ENCODE measurements around the gene NHLRC4. TPM values are rescaled to one million over a fixed set of nuclear protein-coding genes. Genes with fewer than 3 reads are reported as not detected.
A peak's percentile ranks its signal among the peaks of the same experiment; 100 is the strongest.

The NHLRC4 gene
- total RNA-seq, 4 donors from 2014 or later: 0.47 to 2.9 (median 0.87) TPM

- Histone ChIP-seq H3K27ac (peak overlapping the region in 3 of 4 donors; percentile 43 to 88 (median 51)), H3K4me3 (peak overlapping the region in 1 of 2 donors; percentile 41), H3K36me3 (peaks cover 0 to 10% of the 10 kb centered on the region in 2 donors), H3K9me3 (no peaks in the 10 kb centered on the region), H3K4me1 (peaks cover 0 to 64% (median 38%) of the 10 kb centered on the region in 3 donors), H3K27me3 (peaks cover 27% of the 10 kb centered on the region)
- no CpG with 5 or more reads among the region's 35 CpGs for WGBS, 2 donors (ENCODE audit: low coverage in 1 of 2)
- no peak for ATAC-seq
- TF ChIP-seq POLR2AphosphoS5 (IDR thresholded peaks at IDR 0.05) (no peak), EP300 (IDR thresholded peaks at IDR 0.05) (no peak)
Measured at GRCh38 chr16:567373-568256, 810 bp downstream of the NHLRC4 start.

- Histone ChIP-seq H3K27me3 (peaks cover 17% of the 10 kb centered on the region), H3K36me3 (peaks cover 0 to 17% of the 10 kb centered on the region in 2 donors), H3K9me3 (no peaks in the 10 kb centered on the region), H3K27ac (peak overlapping the region in 3 of 4 donors; percentile 78 to 88 (median 80)), H3K4me3 (peak overlapping the region in 1 of 2 donors; percentile 97), H3K4me1 (peaks cover 0 to 64% (median 38%) of the 10 kb centered on the region in 3 donors)
- no peak for ATAC-seq
- TF ChIP-seq CTCF (IDR thresholded peaks at IDR 0.05) (no peak), POLR2AphosphoS5 (IDR thresholded peaks at IDR 0.05) (no peak), EP300 (IDR thresholded peaks at IDR 0.05) (no peak), POLR2A (IDR thresholded peaks at IDR 0.05) (no peak)
- WGBS, 2 donors (ENCODE audit: low coverage in 1 of 2): no CpG with 5 or more reads among the region's 11 CpGs
Measured at GRCh38 chr16:568401-569258, 1.8 kb downstream of the NHLRC4 start.

DNA sequence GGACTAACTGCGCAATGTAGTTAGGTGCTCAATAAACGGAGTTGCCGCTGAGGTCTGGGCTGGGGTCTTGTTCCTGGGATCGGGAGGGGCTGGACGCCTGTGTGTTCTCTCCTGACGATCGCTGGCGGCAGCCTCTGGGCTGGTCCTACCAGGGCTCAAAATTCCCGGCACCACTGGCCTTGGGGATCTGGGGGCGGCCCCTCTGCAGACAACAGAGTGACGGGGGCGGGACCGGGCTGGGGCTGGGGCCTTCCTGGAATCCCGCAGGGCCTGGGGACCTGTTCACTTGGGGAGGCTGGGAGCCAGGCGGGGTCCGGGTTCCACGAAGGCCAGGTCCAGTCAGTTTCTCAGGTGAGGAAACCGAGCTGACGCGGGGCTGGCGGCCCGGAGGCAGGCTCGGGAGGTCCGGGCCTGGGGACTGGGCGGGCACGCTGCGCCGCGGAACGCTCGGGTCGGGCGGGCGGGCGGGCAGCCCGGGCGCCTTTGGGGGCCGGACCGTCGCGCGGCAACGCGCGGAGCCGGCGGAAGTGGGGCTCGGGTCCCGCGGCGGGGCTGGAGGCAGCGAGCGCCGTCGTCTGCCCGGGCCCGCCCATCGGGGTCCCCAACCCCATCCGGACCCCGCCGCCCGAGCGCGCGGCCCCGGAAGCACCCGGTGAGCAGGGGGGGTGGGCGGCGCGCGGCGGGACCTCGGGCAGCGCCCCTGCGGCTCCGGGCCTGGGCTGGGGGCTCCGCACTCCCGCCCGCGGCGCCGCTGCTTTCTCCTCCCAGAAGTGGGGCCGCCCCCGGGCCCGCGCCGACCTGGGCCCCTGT, 2.8 kb downstream of the NHLRC4 start, which contains the start of gene PIGQ:
TSS of gene PIGQ (plus strand) at position 524 of the 810 bp plus-strand sequence. CDS start 4,107 bp downstream, outside the sequence.
- WGBS, 2 donors (ENCODE audit: low coverage in 1 of 2): no CpG with 5 or more reads among the region's 87 CpGs

GRCh38 chr16:572865-573650, 6.3 kb downstream of the NHLRC4 start:
- Histone ChIP-seq H3K27me3 (no peaks in the 10 kb centered on the region), H3K27ac (no peak overlapping the region), H3K36me3 (peaks cover 0 to 44% of the 10 kb centered on the region in 2 donors), H3K4me1 (peaks cover 0 to 40% (median 14%) of the 10 kb centered on the region in 3 donors), H3K4me3 (no peak overlapping the region), H3K9me3 (no peaks in the 10 kb centered on the region)
- TF ChIP-seq POLR2A (IDR thresholded peaks at IDR 0.05): no peak
- TF ChIP-seq EP300 (IDR thresholded peaks at IDR 0.05): no peak
- ATAC-seq: no peak
- 70 to 72% methylated on average over 7 to 14 of the region's 27 CpGs for WGBS, 2 donors (ENCODE audit: low coverage in 1 of 2)

More for the DNA sequence above, 2.8 kb downstream of the NHLRC4 start, which contains the start of gene PIGQ:
- Histone ChIP-seq H3K4me1 (peaks cover 0 to 64% (median 38%) of the 10 kb centered on the region in 3 donors), H3K4me3 (peak within 1 kb of the TSS; percentile 75 to 97), H3K27ac (peak within 1 kb of the TSS; percentile 9 to 88 (median 79)), H3K27me3 (peaks cover 7% of the 10 kb centered on the region), H3K36me3 (peaks cover 0 to 27% of the 10 kb centered on the region in 2 donors), H3K9me3 (no peaks in the 10 kb centered on the region)
- ATAC-seq: peak; percentile 83
- TF ChIP-seq POLR2A (IDR thresholded peaks at IDR 0.05) (peak; percentile 33 to 44), EP300 (IDR thresholded peaks at IDR 0.05) (no peak)

- Histone ChIP-seq H3K4me1 (peaks cover 0 to 36% (median 6%) of the 10 kb centered on the region in 3 donors), H3K27me3 (no peaks in the 10 kb centered on the region), H3K36me3 (peaks cover 0 to 44% of the 10 kb centered on the region in 2 donors), H3K27ac (no peak overlapping the region), H3K9me3 (no peaks in the 10 kb centered on the region), H3K4me3 (no peak overlapping the region)
- ATAC-seq: no peak
- WGBS, 2 donors (ENCODE audit: low coverage in 1 of 2): no CpG with 5 or more reads among the region's 46 CpGs
- TF ChIP-seq EP300 (IDR thresholded peaks at IDR 0.05): no peak
- no peak for TF ChIP-seq POLR2AphosphoS5 (IDR thresholded peaks at IDR 0.05)
- no peak for TF ChIP-seq CTCF (IDR thresholded peaks at IDR 0.05)
- TF ChIP-seq POLR2A (IDR thresholded peaks at IDR 0.05): no peak
Measured at GRCh38 chr16:574021-574760, 7.4 kb downstream of the NHLRC4 start.
